Parathyroid adenoma (tissue), 2 donors: ENCODE results near the gene ZNF83.
"Not testable (repeated sequence)": the region's sequence is repeated elsewhere in the genome, so short reads cannot be mapped to it uniquely, and the experiment has no call there.

Experiments used
- H2AFZ ChIP-seq: fragments of 300-600 bp; sonication (generic); one replicate; pipeline ENCODE4 v1.7.0; 2017; ENCODE audit warnings: antibody characterized with exemption, mild to moderate bottlenecking
- H3K27ac ChIP-seq: fragments of 300-600 bp; sonication (generic); one replicate; pipeline ENCODE4 v1.7.0; 2017
- H3K27me3 ChIP-seq: fragments of 300-600 bp; sonication (generic); one replicate; pipeline ENCODE4 v1.7.0; 2017; ENCODE audit warnings: low read length; ENCODE audit not compliant: control insufficient read depth, insufficient read depth
- H3K36me3 ChIP-seq: fragments of 300-600 bp; sonication (generic); one replicate; pipeline ENCODE4 v1.7.0; 2017; ENCODE audit warnings: low read length; ENCODE audit not compliant: control insufficient read depth, insufficient read depth
- H3K4me1 ChIP-seq: fragments of 300-600 bp; sonication (generic); one replicate; pipeline ENCODE4 v1.7.0; 2017; ENCODE audit warnings: control low read depth
- H3K4me2 ChIP-seq: fragments of 300-600 bp; sonication (generic); one replicate; pipeline ENCODE4 v1.7.0; 2017; ENCODE audit warnings: low read length
- H3K4me3 ChIP-seq: fragments of 300-600 bp; sonication (generic); one replicate; pipeline ENCODE4 v1.7.0; 2017; ENCODE audit warnings: low read depth, low read length
- H3K79me2 ChIP-seq: fragments of 300-600 bp; sonication (generic); one replicate; pipeline ENCODE4 v1.7.0; 2017; ENCODE audit warnings: control low read depth
- H3K9ac ChIP-seq: fragments of 300-600 bp; sonication (generic); one replicate; pipeline ENCODE4 v1.7.0; 2017; ENCODE audit warnings: mild to moderate bottlenecking
- H3K9me3 ChIP-seq: fragments of 300-600 bp; sonication (generic); one replicate; pipeline ENCODE4 v1.7.0; 2017; ENCODE audit warnings: low read length; ENCODE audit not compliant: control insufficient read depth
- TF ChIP-seq, protein P1 (sequence below): fragments of 300-600 bp; sonication (generic); IDR thresholded peaks from one replicate; pipeline ENCODE4 v1.7.0; 2017; ENCODE audit warnings: antibody characterized with exemption, mild to moderate bottlenecking
- donor health status: primary hyperparathyroidism.

The ZNF83 gene

DNA sequence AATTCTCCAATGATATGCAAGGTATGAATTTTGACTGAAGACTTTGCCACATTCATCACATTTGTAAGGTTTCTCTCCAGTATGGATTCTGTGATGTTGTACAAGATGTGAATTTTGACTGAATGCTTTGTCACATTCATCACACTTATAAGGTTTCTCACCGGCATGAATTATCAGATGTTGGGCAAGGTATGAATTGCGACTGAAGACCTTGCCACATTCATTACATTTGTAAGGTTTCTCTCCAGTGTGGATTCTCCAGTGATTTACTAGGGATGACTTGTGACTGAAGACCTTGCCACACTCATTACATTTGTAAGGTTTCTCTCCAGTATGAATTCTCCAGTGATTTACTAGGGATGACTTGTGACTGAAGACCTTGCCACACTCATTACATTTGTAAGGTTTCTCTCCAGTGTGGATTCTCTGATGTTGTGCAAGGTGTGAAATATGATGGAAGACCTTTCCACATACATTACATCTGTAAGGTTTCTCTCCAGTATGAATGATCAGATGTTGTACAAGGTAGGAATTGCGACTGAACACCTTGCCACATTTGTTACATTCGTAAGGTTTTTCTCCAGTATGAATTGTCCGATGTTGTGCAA, 24.8 kb downstream of the ZNF83 start:
- TF ChIP-seq, protein P1, sequence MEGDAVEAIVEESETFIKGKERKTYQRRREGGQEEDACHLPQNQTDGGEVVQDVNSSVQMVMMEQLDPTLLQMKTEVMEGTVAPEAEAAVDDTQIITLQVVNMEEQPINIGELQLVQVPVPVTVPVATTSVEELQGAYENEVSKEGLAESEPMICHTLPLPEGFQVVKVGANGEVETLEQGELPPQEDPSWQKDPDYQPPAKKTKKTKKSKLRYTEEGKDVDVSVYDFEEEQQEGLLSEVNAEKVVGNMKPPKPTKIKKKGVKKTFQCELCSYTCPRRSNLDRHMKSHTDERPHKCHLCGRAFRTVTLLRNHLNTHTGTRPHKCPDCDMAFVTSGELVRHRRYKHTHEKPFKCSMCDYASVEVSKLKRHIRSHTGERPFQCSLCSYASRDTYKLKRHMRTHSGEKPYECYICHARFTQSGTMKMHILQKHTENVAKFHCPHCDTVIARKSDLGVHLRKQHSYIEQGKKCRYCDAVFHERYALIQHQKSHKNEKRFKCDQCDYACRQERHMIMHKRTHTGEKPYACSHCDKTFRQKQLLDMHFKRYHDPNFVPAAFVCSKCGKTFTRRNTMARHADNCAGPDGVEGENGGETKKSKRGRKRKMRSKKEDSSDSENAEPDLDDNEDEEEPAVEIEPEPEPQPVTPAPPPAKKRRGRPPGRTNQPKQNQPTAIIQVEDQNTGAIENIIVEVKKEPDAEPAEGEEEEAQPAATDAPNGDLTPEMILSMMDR = no peak
- no peaks in the 10 kb centered on the region for H3K9me3 ChIP-seq
- H3K4me1 ChIP-seq = no peaks in the 10 kb centered on the region
- no peaks in the 10 kb centered on the region for H3K36me3 ChIP-seq
- no peak overlapping the region for H3K9ac ChIP-seq
- H3K27ac ChIP-seq = no peak overlapping the region
- no peak overlapping the region for H3K4me3 ChIP-seq
- no peaks in the 10 kb centered on the region for H3K79me2 ChIP-seq
- H2AFZ ChIP-seq = no peak overlapping the region
- no peak overlapping the region for H3K4me2 ChIP-seq
- H3K27me3 ChIP-seq = no peaks in the 10 kb centered on the region

DNA sequence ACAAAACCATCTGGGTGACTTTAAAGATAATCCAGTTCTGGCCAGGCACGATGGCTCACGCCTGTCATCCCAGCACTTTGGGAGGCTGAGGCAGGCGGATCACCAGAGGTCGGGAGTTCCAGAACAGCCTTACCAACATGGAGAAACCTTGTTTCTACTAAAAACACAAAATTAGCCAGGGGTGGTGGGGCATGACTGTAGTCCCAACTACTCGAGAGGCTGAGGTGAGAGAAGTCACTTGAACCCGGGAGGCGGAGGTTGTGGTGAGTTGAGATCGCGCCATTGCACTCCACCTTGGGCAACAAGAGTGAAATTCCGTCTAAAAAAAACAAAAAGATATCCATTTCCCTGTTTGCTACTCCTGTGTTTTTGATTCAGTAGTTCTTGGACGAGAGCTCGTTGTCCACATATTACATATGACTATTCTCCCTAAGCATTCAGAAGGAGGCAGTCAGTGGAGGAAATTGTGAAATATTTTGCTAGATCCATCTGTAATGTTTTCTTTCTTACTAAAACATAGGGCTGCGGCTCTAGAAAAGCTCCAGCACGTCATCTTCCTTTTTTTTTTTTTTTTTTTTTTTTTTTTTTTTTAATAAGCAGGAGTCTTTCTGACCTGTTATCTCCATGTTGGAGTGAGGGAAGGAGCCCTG, 34.5 kb downstream of the ZNF83 start:
- Histone ChIP-seq H3K79me2 (no peaks in the 10 kb centered on the region), H3K4me1 (no peaks in the 10 kb centered on the region), H3K27ac (no peak overlapping the region), H3K9ac (no peak overlapping the region), H3K4me3 (no peak overlapping the region), H3K9me3 (no peaks in the 10 kb centered on the region), H3K4me2 (no peak overlapping the region), H3K36me3 (no peaks in the 10 kb centered on the region), H3K27me3 (no peaks in the 10 kb centered on the region), H2AFZ (no peak overlapping the region)
- TF ChIP-seq, protein P1 = no peak

DNA sequence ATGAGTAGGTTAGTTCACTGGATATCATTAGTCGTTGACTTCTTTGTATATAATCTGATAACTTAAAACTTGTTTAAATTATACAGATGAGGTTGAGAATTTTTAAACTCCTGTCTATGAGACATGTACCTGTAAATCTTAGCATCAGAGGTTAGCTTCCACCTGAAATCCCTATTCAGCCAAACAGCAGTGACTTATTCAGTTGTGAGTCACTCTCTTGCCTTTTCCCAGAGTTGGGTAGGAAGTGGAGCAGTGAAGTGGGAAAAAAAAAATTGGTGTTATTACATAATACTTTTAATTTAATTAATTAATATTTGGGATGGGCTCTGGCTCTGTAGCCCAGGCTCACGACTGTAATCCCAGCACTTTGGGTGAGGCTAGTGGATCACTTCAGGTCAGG, 35.2 kb downstream of the ZNF83 start:
- H3K36me3 ChIP-seq = no peaks in the 10 kb centered on the region
- H3K9ac ChIP-seq = no peak overlapping the region
- no peaks in the 10 kb centered on the region for H3K4me1 ChIP-seq
- H3K27me3 ChIP-seq = no peaks in the 10 kb centered on the region
- TF ChIP-seq, protein P1 = no peak
- H3K79me2 ChIP-seq = no peaks in the 10 kb centered on the region
- H3K4me3 ChIP-seq = no peak overlapping the region
- H2AFZ ChIP-seq = no peak overlapping the region
- no peaks in the 10 kb centered on the region for H3K9me3 ChIP-seq
- no peak overlapping the region for H3K4me2 ChIP-seq
- no peak overlapping the region for H3K27ac ChIP-seq

DNA sequence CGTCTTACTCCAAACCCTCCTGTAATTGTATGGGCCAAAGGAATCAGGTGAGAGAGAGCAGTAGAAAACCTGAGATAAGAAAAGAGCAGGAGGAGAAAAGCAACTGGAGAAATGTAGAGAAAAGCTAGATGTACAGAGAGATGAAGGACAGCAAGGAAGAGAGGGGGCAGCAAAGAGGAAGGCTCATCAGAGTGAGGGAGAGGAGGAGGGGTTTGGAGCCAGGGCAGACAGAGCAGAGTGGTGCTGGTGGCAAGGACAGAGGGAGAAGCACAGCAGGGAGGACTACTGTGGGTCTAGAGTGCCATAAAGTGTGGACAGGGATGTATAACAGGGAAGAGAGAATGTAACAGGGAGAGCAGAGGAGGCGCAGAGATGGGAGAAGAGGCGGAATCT, 36.2 kb downstream of the ZNF83 start:
- Histone ChIP-seq H3K4me3 (peak overlapping the region; percentile 76), H3K4me2 (peak overlapping the region; percentile 99), H2AFZ (peak overlapping the region; percentile 89)
- H3K9me3 ChIP-seq, H3K27me3 ChIP-seq, H3K9ac ChIP-seq, H3K4me1 ChIP-seq, H3K79me2 ChIP-seq, H3K36me3 ChIP-seq, H3K27ac ChIP-seq: not testable (repeated sequence)

DNA sequence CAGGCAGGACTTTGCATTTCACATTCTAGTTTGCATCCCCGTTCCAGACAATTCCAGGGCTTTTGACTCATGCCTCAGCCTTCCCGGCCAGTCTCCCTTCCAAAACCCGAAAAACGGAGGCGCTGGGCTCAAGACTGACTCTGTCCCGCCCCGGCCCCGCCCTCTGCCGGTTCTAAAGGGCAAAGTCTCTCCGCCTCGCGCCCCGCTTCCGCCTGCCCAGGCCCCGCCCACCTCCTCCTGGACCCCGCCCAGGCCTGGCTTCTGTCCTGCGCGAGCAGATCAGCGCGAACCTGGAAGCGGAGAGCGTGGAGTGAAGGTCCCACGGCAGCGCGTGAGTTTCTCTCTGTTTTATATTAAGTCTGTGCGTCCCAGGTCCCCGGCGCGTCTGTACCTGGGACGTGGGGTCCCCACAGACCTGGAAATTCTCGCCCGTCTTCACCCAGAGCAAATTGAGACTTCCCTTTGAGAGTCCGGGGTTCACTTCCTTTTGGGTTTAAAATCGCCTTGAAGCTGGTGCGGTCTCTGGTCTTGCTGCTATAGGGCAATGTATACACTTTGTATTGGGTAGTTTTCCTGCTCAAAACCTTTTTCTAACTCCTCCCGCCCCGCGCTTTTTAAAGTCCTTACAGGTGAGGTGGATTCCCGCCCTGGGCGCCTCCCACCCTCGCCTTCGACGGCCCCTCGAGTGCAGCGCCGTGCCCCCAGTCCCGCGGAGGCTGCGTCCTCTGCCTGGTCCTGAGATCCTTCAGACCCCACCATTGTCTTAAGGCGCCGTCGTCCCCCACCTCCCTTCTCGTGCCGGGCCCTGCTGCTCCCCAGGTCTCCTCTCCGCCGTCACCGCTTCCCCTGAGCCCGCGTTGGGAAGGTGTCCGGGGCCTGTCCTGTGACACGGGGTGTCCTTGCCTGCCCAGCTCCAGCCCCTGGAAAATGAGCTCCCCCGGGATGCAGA, 36.9 kb downstream of the ZNF83 start:
- TF ChIP-seq, protein P1 = peak; percentile 12
- Histone ChIP-seq H3K27ac (peak overlapping the region; percentile 39), H3K9ac (no peak overlapping the region), H3K79me2 (no peaks in the 10 kb centered on the region), H3K4me2 (peak overlapping the region; percentile 99), H2AFZ (peak overlapping the region; percentile 89), H3K4me1 (no peaks in the 10 kb centered on the region), H3K4me3 (peak overlapping the region; percentile 76), H3K27me3 (no peaks in the 10 kb centered on the region), H3K36me3 (no peaks in the 10 kb centered on the region), H3K9me3 (no peaks in the 10 kb centered on the region)
